Activated CD8-positive, alpha-beta T cell treated with anti-CD3 and anti-CD28 coated beads for 36 hours (primary cell): ENCODE results near the gene DGKB. TPM values are rescaled to one million over a fixed set of nuclear protein-coding genes. Genes with fewer than 3 reads are reported as not detected.

ENCODE experiments used
- ATAC-seq: fragments of 200-7000 bp; cut with Tn5 transposase; one replicate; pipeline ENCODE4 v1.10.0; 2021; ENCODE audit warnings: mild to moderate bottlenecking, moderate library complexity
- CTCF ChIA-PET: fragments of 350-600 bp; sonication (Branson Sonifier 250); formaldehyde crosslinking; loops from one replicate; lab custom pipeline; 2021; ENCODE audit warnings: antibody characterized with exemption; lab: Charles Lee
- POLR2A ChIA-PET: fragments of 350-600 bp; sonication (Branson Sonifier 250); formaldehyde crosslinking; loops from one replicate; lab custom pipeline; 2021; ENCODE audit warnings: antibody characterized with exemption; lab: Charles Lee
- DNase-seq: peaks from one replicate; pipeline ENCODE4 v3.0.0-alpha.2; 2020
- H3K27ac Mint-ChIP-seq: one replicate; pipeline ENCODE4 v1.8.0; 2021; ENCODE audit warnings: mild to moderate bottlenecking, mixed read lengths
- H3K27me3 Mint-ChIP-seq: one replicate; pipeline ENCODE4 v1.8.0; 2021; ENCODE audit warnings: mixed read lengths
- H3K36me3 Mint-ChIP-seq: one replicate; pipeline ENCODE4 v1.8.0; 2021; ENCODE audit warnings: low read depth, mixed read lengths
- H3K4me1 Mint-ChIP-seq: one replicate; pipeline ENCODE4 v1.8.0; 2021; ENCODE audit warnings: low read depth, mixed read lengths
- H3K4me3 Mint-ChIP-seq: one replicate; pipeline ENCODE4 v1.8.0; 2021; ENCODE audit warnings: mild to moderate bottlenecking, moderate library complexity, mixed read lengths
- H3K9me3 Mint-ChIP-seq: one replicate; pipeline ENCODE4 v1.8.0; 2021; ENCODE audit warnings: mixed read lengths
- intact Hi-C: fragments of 100-400 bp; cut with micrococcal nuclease; formaldehyde crosslinking; loops from one replicate; pipeline ENCODE4 v1.10.0; 2022
- total RNA-seq, 2 experiments: library from RNA; stranded (reverse); gene quantifications; one replicate each; pipeline ENCODE4 v1.2.3, GENCODE V29; 2021
- TF ChIP-seq, protein P1 (sequence below): fragments of 200-600 bp; IDR thresholded peaks from one replicate; pipeline ENCODE4 v1.8.0; 2022; ENCODE audit warnings: antibody characterized with exemption, mild to moderate bottlenecking

The DGKB gene
- total RNA-seq, 2 experiments from 2014 or later, result not detected

- POLR2A ChIA-PET, result no interaction called here
- intact Hi-C loops, result no loop called here
- no peak for DNase-seq
- Mint-ChIP-seq H3K27ac (no peak overlapping the region), H3K9me3 (no peaks in the 10 kb centered on the region), H3K4me1 (no peaks in the 10 kb centered on the region), H3K36me3 (no peaks in the 10 kb centered on the region), H3K4me3 (no peak overlapping the region), H3K27me3 (no peaks in the 10 kb centered on the region)
- no peak for ATAC-seq
- CTCF ChIA-PET, result no interaction called here
- TF ChIP-seq, protein P1, sequence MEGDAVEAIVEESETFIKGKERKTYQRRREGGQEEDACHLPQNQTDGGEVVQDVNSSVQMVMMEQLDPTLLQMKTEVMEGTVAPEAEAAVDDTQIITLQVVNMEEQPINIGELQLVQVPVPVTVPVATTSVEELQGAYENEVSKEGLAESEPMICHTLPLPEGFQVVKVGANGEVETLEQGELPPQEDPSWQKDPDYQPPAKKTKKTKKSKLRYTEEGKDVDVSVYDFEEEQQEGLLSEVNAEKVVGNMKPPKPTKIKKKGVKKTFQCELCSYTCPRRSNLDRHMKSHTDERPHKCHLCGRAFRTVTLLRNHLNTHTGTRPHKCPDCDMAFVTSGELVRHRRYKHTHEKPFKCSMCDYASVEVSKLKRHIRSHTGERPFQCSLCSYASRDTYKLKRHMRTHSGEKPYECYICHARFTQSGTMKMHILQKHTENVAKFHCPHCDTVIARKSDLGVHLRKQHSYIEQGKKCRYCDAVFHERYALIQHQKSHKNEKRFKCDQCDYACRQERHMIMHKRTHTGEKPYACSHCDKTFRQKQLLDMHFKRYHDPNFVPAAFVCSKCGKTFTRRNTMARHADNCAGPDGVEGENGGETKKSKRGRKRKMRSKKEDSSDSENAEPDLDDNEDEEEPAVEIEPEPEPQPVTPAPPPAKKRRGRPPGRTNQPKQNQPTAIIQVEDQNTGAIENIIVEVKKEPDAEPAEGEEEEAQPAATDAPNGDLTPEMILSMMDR, result no peak
Observed at GRCh38 chr7:14765731-14766130, 136.8 kb downstream of the DGKB start.

DNA sequence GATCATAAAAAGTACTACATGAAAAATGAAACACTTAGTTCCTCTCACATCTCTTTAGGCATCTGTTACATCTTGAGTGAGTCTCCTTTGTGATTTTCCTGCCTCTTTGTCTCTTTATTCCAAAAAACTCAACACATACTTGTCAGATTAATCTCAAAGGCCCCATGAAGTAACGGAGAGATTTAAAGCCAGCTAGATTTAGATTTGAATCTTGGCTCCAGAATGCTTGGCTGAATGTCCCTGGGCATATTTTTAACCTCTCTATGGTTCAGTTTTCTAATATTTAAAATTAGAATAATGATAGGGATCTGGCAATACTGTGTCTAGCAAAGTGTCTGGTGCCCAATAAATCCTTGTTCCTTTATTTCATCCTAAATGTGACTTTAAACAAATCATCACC lies 140.0 kb downstream of the DGKB start:
- TF ChIP-seq, protein P1, result no peak
- no peaks in the 10 kb centered on the region for H3K9me3 Mint-ChIP-seq
- no peak for ATAC-seq
- H3K4me1 Mint-ChIP-seq, result no peaks in the 10 kb centered on the region
- CTCF ChIA-PET, result no interaction called here
- no peak for DNase-seq
- no peaks in the 10 kb centered on the region for H3K36me3 Mint-ChIP-seq
- POLR2A ChIA-PET, result no interaction called here
- intact Hi-C loops, result no loop called here
- no peak overlapping the region for H3K4me3 Mint-ChIP-seq
- H3K27ac Mint-ChIP-seq, result no peak overlapping the region
- H3K27me3 Mint-ChIP-seq, result no peaks in the 10 kb centered on the region

DNA sequence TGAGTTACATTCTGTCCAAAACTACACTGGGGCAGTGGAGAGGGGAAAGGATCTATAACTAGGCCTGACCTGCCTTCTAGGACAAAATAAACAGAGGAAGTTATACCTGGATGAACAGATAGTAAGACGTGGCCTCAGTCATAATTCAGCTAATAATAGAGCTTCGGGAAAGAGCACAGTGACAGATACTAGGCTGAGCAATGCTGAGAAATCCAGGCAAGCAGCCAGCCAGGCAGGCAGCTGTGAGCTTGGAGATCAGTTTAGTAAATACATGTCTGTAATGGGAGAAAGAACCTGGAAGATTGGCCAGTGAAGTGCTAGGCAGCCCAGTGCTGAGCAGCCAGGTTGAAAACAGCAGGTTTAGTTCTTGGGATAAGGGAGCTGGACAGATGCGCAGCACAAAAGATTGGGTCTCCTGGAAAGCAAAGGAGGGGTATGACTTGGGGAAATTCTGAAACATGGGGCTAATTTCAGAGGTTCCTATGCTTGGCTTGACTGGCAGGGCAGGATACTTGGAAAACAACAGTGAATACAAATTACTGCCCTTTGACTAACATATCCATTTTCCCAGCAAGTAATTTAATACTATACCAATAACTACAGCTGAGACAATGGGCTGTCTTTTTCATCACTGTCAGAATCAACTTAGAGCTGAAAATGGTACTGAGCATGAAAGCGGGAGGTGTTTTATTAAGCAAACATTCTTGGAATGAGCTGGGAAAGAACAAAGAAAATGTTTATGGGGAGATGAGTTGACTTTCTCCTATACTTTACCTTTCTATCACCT lies 140.8 kb downstream of the DGKB start:
- no peaks in the 10 kb centered on the region for H3K4me1 Mint-ChIP-seq
- DNase-seq, result no peak
- H3K9me3 Mint-ChIP-seq, result no peaks in the 10 kb centered on the region
- CTCF ChIA-PET, result no interaction called here
- POLR2A ChIA-PET, result no interaction called here
- H3K4me3 Mint-ChIP-seq, result no peak overlapping the region
- no peaks in the 10 kb centered on the region for H3K36me3 Mint-ChIP-seq
- ATAC-seq, result no peak
- intact Hi-C loops, result no loop called here
- H3K27ac Mint-ChIP-seq, result no peak overlapping the region
- no peaks in the 10 kb centered on the region for H3K27me3 Mint-ChIP-seq
- TF ChIP-seq, protein P1, result no peak

DNA sequence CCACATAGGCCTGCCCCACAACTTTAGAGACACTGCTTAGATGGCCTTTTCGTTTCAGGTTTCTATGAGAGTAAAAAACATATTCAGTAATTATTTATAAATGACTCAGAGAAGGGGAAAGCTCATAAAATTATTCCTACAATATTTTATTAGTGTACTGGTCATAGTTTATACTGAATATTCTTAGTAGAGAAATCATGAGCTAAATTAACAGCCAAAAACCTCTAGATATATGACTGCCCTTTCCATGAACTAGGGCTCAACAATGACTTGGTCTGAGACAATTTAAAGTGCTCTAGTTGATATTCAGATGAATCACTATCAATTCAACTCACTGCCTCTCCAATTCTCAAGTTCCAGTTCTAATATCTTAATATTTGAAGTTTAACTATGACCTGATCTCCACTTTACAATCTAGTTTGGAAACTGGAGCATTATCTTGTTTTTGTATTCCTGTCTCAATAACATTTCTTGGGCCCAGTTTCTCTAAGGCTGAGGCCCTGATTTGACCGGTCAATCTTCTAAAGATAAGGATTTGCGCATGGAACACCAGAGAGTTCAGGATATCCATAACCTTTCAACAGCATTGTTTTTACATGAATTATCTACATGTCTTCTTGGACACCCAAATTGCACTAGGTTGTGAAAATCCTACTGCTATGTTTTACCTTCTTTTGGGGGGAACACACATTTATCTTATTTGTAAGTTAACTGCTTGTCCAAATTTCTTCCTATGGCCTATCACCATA lies 141.6 kb downstream of the DGKB start:
- no peaks in the 10 kb centered on the region for H3K36me3 Mint-ChIP-seq
- ATAC-seq (no peak), DNase-seq (no peak)
- TF ChIP-seq, protein P1, result no peak
- H3K27ac Mint-ChIP-seq, result no peak overlapping the region
- CTCF ChIA-PET, result no interaction called here
- POLR2A ChIA-PET, result no interaction called here
- H3K4me1 Mint-ChIP-seq, result no peaks in the 10 kb centered on the region
- intact Hi-C loops, result no loop called here
- no peaks in the 10 kb centered on the region for H3K9me3 Mint-ChIP-seq
- H3K4me3 Mint-ChIP-seq, result no peak overlapping the region
- H3K27me3 Mint-ChIP-seq, result no peaks in the 10 kb centered on the region

DNA sequence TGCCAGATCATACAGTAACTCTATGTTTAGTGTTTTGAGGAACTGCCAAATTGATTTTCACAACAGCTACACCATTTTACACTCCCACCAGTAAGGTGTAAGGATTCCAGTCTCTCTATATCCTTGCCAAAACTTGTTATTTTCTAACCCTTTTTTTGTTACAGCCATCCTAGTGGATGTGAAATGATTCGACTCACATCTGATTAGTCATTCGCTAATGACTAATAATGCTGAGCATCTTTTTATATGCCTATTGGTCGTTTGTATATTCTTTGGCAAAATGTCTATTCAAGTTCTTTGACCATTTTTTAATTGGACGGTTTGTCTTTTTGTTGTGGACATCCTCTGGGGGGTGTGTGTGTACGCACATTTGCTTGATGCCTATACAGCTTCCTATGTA lies 142.8 kb downstream of the DGKB start:
- H3K27me3 Mint-ChIP-seq, result no peaks in the 10 kb centered on the region
- CTCF ChIA-PET, result no interaction called here
- POLR2A ChIA-PET, result no interaction called here
- H3K9me3 Mint-ChIP-seq, result no peaks in the 10 kb centered on the region
- no peak overlapping the region for H3K27ac Mint-ChIP-seq
- H3K36me3 Mint-ChIP-seq, result no peaks in the 10 kb centered on the region
- DNase-seq (no peak), ATAC-seq (no peak)
- TF ChIP-seq, protein P1, result no peak
- no peak overlapping the region for H3K4me3 Mint-ChIP-seq
- intact Hi-C loops, result no loop called here
- H3K4me1 Mint-ChIP-seq, result no peaks in the 10 kb centered on the region
